Neutrophil (primary cell): ENCODE data around the gene AAMDC.
"Not testable (repeated sequence)": the region's sequence is repeated elsewhere in the genome, so short reads cannot be mapped to it uniquely, and the experiment has no call there.

Experiments used
- H3K27ac ChIP-seq: fragments of 200-600 bp; sonication (generic); 2 replicates; pipeline ENCODE4 v1.5.1; 2016; ENCODE audit warnings: mild to moderate bottlenecking, moderate library complexity
- H3K27me3 ChIP-seq: fragments of 200-600 bp; sonication (generic); 2 replicates; pipeline ENCODE4 v1.6.0; 2016; ENCODE audit warnings: mild to moderate bottlenecking
- H3K36me3 ChIP-seq: fragments of 200-600 bp; sonication (generic); 2 replicates; pipeline ENCODE4 v1.5.1; 2017
- H3K4me1 ChIP-seq, 2 experiments: fragments of 200-600 bp in 1 of 2; sonication (generic) in 1 of 2; 1 replicate in 1 of 2; 2 replicates in 1 of 2; pipeline versions ENCODE4 v1.5.1 to v1.6.1; 2013 to 2016; ENCODE audit warnings: low read depth in 1 of 2, low read length in 1 of 2, mild to moderate bottlenecking in 1 of 2, moderate library complexity in 1 of 2; ENCODE audit not compliant: control insufficient read depth in 1 of 2, insufficient read depth in 1 of 2
- H3K4me3 ChIP-seq, 2 experiments: fragments of 200-600 bp in 1 of 2; sonication (generic) in 1 of 2; 1 replicate in 1 of 2; 2 replicates in 1 of 2; pipeline ENCODE4 v1.5.1; 2013 to 2016; ENCODE audit warnings: low read depth in 1 of 2, low read length in 1 of 2, mild to moderate bottlenecking in 1 of 2, moderate library complexity in 1 of 2
- H3K9me3 ChIP-seq: fragments of 200-600 bp; sonication (generic); 2 replicates; pipeline ENCODE4 v1.5.1; 2016
- CTCF ChIP-seq: fragments of 200-600 bp; sonication (generic); IDR thresholded peaks from 2 replicates; pipeline ENCODE4 v1.5.1; 2016; ENCODE audit warnings: antibody characterized with exemption

Gene AAMDC

GRCh38 chr11:77819921-77820564, 901 bp upstream of the AAMDC start:
- no peaks in the 10 kb centered on the region for H3K9me3 ChIP-seq
- no peak for TF ChIP-seq CTCF
- H3K27ac ChIP-seq = peak overlapping the region; percentile 95
- peaks cover 17 to 21% of the 10 kb centered on the region in 2 experiments for H3K4me1 ChIP-seq
- H3K4me3 ChIP-seq = peak overlapping the region; percentile 95 to 97
- H3K27me3 ChIP-seq = no peaks in the 10 kb centered on the region
- no peaks in the 10 kb centered on the region for H3K36me3 ChIP-seq

GRCh38 chr11:77821349-77821851, 456 bp downstream of the AAMDC start:
- no peak for TF ChIP-seq CTCF

GRCh38 chr11:77822126-77822525, 1.2 kb downstream of the AAMDC start:
- H3K4me3 ChIP-seq = peak overlapping the region in 1 of 2 experiments; percentile 97
- H3K27me3 ChIP-seq, H3K36me3 ChIP-seq, H3K9me3 ChIP-seq, H3K27ac ChIP-seq: not testable (repeated sequence)
- peaks cover 17 to 21% of the 10 kb centered on the region in 2 experiments for H3K4me1 ChIP-seq

More at GRCh38 chr11:77821349-77821851, 456 bp downstream of the AAMDC start:
- peaks cover 17 to 21% of the 10 kb centered on the region in 2 experiments for H3K4me1 ChIP-seq
- no peaks in the 10 kb centered on the region for H3K9me3 ChIP-seq
- H3K27ac ChIP-seq = peak overlapping the region; percentile 95
- peak overlapping the region; percentile 95 to 97 for H3K4me3 ChIP-seq
- no peaks in the 10 kb centered on the region for H3K27me3 ChIP-seq
- no peaks in the 10 kb centered on the region for H3K36me3 ChIP-seq

GRCh38 chr11:77823775-77824174, 2.8 kb downstream of the AAMDC start:
- Histone ChIP-seq H3K4me3 (no peak overlapping the region), H3K27me3 (no peaks in the 10 kb centered on the region), H3K36me3 (no peaks in the 10 kb centered on the region), H3K27ac (no peak overlapping the region), H3K4me1 (peaks cover 16 to 20% of the 10 kb centered on the region in 2 experiments), H3K9me3 (no peaks in the 10 kb centered on the region)
- TF ChIP-seq CTCF = no peak

GRCh38 chr11:77828926-77829325, 8.0 kb downstream of the AAMDC start:
- no peak for TF ChIP-seq CTCF
- Histone ChIP-seq H3K27me3 (no peaks in the 10 kb centered on the region), H3K36me3 (no peaks in the 10 kb centered on the region), H3K4me3 (no peak overlapping the region), H3K27ac (no peak overlapping the region), H3K9me3 (no peaks in the 10 kb centered on the region), H3K4me1 (no peaks in the 10 kb centered on the region)

- no peaks in the 10 kb centered on the region for H3K4me1 ChIP-seq
- H3K36me3 ChIP-seq = no peaks in the 10 kb centered on the region
- H3K27ac ChIP-seq = no peak overlapping the region
- no peak overlapping the region for H3K4me3 ChIP-seq
- no peaks in the 10 kb centered on the region for H3K9me3 ChIP-seq
- no peaks in the 10 kb centered on the region for H3K27me3 ChIP-seq
- no peak for TF ChIP-seq CTCF
Measured at GRCh38 chr11:77833302-77833701, 12.4 kb downstream of the AAMDC start.
